Stimulated activated CD8-positive, alpha-beta memory T cell treated with anti-CD3 and anti-CD28 coated beads, Interleukin-15, amount 100 ng/mL, for 4 hours (primary cell): Measurements from ENCODE around the gene EFCAB6.

Experiments used
- DNase-seq, 2 donors: peaks; one replicate each; pipeline ENCODE4 v3.0.0-alpha.2; 2020; ENCODE audit warnings: low read depth in 2 of 2

The EFCAB6 gene

GRCh38 chr22:43848366-43849171, 36.5 kb upstream of the EFCAB6 start:
- DNase-seq = no peak

DNA sequence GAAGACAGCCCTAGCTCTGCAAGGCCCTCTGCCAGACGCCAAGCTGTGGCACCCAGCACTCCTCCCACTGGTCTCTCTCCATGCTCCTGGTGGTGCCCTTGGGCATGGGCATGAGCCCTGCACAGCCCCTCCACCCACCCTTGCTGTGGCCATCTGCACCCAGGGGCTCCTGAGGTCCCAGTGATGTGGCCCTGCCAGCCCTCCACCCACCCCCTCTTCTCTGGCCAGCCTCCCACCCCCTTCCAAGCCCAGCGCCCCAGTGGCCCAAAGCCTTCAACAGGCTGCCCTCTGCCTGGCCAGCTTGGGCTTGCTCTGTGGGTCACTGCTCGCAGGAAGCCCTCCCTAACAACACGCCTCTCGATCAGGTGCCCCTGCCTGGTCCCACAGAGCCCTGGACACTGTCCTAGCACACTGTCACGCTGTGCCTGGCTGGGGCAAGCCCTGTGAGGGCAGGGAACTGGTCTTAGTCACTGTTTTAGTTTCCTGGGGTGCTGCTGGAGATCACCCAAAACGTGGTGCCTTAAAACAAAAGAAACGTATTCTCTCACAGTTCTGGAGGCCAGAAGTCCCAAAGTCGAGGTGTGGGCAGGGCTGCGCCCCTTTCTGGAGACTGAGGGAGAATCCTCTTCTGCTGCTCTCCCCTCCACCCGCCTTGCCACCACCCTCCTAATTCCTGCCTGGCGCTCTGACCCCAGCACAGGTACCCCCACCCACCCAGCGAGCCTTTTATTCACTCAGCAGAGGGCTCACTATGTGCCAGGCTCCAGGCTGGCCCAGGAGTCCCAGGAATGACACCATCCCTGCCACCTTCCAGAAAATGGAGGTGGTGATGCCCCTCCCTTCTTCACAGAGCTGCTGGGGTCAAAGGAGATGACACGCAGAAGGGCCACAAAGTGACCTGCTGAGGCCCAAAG, 35.5 kb upstream of the EFCAB6 start:
- DNase-seq = no peak

- DNase-seq = no peak
These were observed 34.9 kb upstream of the EFCAB6 start for GRCh38 chr22:43846966-43847365.

GRCh38 chr22:43845981-43846380, 33.9 kb upstream of the EFCAB6 start:
- DNase-seq = no peak

GRCh38 chr22:43844560-43845545, 32.7 kb upstream of the EFCAB6 start:
- no peak for DNase-seq

DNA sequence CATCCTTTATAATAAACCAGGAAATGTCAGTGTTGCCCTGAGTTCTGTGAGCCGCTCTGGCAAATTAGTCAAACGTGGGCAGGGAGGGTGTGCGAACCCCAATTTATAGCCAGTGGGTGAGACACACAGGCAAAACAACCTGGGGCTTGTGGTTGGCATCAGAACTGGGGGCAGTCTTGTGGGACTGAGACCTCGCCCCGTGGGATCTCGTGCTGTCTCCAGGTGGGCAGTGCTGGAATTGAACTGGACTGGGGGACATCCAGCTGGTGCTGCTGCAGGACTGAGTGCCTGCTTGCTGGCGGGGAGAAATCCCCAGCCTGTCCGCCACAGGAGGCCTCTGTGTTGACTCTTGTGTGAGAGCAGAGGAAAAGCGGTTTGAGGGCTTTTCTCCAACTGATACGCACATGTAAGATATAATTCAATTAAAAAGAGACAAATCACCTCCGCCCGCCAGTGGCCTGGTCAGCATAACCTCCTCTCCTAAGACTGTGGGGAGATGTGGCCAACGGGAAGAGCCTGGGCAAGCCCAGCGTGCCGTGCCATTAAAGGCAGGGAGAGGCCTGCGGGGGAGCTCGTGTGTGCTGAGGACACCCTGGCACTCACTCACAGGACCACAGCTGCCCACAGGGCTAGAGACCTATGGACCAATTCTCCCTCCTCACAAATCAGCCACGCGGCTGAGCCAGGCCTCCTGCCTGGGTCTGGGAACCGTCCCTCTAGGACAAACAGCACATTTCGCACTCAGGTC, 31.9 kb upstream of the EFCAB6 start:
- DNase-seq = no peak

- no peak for DNase-seq
These were observed 29.6 kb upstream of the EFCAB6 start for GRCh38 chr22:43841742-43842141.

GRCh38 chr22:43840851-43841250, 28.7 kb upstream of the EFCAB6 start:
- DNase-seq = no peak

DNA sequence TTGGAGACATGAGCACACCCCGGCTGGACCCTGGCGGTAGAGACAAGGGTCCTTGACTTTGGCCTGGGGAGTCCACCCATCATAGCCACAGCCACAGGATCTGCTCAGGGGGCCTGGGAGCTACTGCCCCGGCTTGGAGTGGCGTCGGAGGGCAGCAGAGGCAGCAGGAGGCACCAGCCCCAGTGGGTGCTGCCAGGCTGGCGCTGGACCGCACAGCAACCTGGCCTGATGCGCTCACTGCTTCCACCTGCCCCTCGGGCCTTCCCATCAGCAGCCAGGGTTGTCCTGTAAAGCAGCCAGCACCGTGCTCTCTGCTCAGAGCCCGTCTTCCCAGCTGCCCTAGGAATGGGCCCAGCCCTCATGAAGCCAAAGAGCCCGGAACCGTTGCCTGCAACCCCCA, 28.3 kb upstream of the EFCAB6 start:
- no peak for DNase-seq

DNA sequence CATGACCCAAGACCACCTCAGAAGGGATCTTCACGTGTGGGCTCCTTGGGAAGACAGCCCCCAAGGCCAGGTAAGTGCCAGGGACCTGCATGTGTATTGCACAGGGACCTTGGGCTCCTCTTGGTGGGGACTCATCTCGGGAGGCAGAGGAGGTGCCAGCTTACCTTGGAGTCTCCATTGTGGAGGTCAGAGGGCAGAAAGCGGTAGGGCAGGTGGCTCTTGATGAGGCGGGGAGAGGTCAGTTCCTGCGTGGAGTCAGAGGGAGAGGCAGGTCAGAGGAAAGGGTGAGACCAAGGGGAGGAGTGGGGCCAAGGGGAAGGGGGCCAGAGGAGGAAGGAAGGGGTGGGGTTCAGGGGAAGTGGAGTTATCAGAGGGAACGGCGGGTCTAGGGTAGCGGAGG, 27.7 kb upstream of the EFCAB6 start:
- no peak for DNase-seq

GRCh38 chr22:43838571-43839307, 26.6 kb upstream of the EFCAB6 start:
- no peak for DNase-seq

DNA sequence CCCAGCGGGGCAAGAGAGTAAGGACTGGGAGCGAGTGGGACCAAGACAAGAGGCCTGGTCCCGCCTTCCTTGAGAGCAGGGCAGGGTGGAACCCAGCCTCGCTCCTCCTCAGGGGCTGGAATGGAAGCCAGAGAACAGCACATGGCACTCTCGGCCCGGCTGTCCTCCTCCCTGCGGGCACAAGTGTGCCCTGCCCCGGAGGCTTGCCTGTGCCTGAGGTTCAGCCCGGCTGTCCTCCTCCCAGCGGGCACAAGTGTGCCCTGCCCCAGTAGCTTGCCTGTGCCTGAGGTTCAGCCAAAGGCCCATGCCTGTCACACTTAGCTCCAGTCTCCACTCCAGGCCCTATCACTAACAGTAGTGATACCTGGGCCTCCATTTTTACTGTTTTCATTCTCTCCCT, 26.1 kb upstream of the EFCAB6 start:
- no peak for DNase-seq

- no peak for DNase-seq
These were observed 25.6 kb upstream of the EFCAB6 start for GRCh38 chr22:43837666-43838065.

- DNase-seq = no peak
These were observed 23.6 kb upstream of the EFCAB6 start for GRCh38 chr22:43835736-43836135.

DNA sequence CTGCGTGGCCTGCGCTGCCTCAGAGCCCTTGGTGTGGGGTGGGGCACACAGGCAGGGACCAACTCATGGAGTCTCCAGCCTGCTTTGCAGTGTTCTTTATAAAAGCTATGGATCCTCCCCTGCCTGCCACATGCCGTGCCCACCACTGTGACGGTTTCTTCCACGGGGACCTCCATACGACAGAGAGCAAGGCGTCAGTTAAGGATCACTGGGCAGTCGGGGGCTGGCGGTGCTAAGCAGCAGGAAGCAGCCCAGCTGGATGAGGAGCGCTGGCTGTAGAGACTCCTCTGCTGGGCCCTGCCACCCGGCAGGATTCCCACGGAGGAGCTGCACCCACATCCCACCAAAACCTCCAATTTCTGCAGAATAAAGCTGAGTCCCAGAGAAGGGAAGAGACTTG, 23.1 kb upstream of the EFCAB6 start:
- DNase-seq = no peak

DNA sequence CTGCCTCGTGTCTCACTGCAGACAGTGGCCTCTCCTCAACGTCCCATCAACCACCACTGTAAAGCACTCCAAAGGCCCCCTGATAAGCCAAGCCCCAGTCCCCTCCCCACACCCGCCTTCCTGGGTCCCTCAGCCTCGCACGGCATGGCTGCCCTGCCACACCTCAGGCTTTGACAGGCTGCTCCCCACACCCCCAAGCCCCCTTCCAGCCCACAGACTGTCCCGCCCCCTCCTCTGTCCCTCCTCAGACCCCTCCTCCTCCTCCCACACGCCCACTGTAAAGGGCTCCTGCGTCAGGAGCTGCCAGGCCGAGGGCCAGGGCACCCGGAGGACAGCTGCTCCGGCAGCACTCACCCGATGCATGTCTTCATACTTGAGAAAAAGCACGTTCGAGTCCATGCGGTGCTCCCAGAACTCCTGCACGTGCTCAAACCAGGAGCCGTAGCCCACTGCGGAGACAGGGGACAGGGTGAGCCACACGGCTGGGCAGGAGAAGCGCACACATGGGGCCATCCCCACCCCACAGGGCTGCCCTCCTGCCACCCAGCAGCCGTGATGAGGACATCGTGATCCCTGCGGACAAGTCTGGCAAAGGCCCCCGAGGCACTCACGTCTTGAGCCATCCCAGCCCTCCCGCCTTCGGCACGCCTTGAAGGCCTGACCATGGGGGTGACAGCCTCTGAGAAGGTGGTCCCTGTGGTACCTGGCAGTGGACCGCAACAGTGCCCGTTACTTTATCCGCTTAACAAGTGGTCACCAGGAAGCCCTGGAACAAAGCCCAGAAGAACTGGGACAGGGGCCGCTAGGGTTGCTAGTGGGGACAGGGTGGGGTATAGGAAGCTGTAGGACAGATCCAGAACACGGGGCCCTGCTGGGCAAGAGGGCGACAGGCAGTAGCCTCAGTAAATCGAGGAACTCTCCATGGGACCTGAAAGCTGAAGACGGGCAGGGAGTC, 21.5 kb upstream of the EFCAB6 start:
- DNase-seq = no peak

- DNase-seq = no peak
These were observed 20.5 kb upstream of the EFCAB6 start for GRCh38 chr22:43832393-43833265.
